ENCODE measurements around the gene DCUN1D1. TPM values are rescaled to one million over a fixed set of nuclear protein-coding genes. Genes with fewer than 3 reads are reported as not detected.

The DCUN1D1 gene
- total RNA-seq, 1 donor from 2014 or later, result 56.6 TPM

DNA sequence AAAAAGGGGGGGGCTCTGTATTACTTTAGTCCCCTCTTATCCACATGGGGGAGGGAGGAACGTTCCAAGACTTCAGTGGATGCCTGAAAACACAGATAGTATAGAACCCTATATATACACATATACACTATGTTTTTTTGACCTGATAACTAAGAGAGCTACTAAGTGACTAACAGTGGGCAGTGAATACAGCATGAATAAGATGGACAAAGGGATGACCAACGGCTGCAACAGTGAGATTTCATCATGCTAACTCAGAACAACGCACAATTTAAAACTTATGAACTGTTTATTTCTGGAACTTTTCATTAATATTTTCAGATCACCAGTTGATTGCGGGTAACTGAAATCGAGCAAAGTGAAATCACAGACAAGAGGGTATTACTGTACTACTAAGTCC is 7.3 kb downstream of the DCUN1D1 start:
- intact Hi-C loops (cut with micrococcal nuclease), result no loop called here

DNA sequence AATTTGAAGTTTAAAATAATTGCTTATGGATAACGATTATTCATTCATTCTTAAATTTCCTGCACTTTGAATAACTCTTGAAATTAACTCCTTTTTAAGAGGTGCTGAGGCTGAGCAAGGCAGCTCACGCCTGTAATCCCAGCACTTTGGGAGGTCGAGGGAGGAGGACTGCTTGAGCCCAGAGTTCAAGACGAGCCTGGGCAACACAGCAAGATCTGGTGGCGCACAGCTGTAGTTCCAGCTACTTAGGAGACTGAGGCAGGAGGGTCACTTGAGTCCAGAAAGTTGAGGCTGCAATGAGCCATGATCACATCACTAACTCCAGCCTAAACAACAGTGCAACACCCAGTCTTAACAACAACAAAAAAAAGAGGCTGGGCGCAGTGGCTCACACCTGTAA is 8.0 kb downstream of the DCUN1D1 start:
- intact Hi-C loops (cut with micrococcal nuclease), result no loop called here

DNA sequence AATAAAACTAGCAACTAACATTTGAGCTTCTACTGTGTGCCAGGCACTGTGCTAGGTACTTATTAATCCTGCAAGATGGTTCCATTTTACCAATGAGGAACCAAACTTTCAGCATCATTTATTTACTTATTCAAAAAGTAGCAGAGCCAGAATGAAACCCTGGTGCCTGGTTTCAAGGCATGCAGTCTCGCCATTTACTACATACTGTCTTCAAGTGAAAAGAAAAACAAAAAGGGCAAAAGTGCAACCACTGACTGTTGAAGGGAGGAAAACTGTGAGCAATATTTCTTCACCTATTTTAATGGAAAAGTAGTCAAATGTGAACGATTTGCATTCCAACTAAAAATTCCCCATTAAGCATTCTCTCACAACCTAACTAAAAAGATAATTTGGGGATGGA is 8.7 kb downstream of the DCUN1D1 start:
- intact Hi-C loops (cut with micrococcal nuclease), result no loop called here

DNA sequence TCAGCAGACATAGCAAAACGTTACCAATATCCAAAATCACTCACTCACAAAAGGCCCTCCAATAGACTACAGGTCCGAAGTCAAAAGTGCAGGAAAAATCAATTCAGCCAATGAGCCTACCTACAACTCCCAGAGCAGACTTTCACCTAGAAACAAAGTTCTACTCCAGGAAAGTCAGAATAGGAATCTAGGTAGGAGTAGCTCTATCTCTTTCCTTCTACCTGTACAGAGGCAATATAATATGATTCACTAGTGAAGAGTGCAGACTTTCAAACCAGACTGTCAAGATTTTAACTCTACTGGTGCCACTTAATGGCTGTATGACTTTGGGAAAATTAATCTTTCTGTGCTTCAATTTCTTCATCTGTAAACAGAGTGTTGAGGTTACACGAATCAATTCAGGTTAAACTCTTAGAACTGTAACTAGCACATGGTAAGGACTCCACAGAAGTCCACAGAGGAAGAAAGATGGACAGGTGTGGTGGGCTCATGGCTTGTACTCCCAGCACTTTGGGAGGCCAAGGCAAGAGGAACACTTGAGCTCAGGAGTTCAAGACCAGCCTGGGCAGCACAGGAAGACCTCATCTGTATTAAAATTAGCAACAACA is 9.4 kb downstream of the DCUN1D1 start:
- intact Hi-C loops (cut with micrococcal nuclease), result no loop called here

DNA sequence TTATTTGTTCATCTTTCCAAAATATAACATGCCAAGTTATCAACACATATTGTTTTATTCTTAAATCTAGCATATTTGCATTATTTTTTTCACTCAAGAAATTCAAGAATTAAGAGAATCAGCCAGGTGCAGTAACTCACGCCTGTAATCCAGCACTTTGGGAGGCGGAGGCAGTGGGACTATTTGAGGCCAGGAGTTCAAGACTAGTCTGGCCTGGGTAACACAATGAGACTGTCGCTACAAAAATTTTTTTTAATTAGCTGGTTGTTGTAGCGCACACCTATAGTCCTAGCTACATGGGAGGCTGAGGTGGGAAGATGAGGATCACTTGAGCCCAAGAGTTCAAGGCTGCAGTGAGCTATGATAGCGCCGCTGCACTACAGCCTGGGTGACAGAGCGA is 10.5 kb downstream of the DCUN1D1 start:
- intact Hi-C loops (cut with micrococcal nuclease), result no loop called here

DNA sequence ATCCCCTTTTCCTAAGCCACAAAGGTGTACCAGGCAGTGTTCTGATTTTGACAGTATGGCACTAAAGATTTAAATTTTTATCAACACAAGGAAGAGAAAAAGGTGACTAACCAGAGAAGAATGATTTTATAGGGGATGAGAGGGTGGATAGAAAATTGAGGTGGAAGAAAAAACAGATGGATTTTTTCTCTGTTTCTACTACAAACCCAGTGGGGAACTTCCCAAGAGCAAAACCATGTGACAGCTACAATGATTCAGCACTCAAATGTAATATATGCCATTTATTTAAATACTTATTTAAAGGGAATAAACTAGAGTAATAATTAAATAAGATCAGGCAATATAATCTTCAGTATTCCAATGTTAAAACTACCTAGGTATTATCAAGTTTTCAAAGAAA is 11.1 kb downstream of the DCUN1D1 start:
- intact Hi-C loops (cut with micrococcal nuclease), result no loop called here

DNA sequence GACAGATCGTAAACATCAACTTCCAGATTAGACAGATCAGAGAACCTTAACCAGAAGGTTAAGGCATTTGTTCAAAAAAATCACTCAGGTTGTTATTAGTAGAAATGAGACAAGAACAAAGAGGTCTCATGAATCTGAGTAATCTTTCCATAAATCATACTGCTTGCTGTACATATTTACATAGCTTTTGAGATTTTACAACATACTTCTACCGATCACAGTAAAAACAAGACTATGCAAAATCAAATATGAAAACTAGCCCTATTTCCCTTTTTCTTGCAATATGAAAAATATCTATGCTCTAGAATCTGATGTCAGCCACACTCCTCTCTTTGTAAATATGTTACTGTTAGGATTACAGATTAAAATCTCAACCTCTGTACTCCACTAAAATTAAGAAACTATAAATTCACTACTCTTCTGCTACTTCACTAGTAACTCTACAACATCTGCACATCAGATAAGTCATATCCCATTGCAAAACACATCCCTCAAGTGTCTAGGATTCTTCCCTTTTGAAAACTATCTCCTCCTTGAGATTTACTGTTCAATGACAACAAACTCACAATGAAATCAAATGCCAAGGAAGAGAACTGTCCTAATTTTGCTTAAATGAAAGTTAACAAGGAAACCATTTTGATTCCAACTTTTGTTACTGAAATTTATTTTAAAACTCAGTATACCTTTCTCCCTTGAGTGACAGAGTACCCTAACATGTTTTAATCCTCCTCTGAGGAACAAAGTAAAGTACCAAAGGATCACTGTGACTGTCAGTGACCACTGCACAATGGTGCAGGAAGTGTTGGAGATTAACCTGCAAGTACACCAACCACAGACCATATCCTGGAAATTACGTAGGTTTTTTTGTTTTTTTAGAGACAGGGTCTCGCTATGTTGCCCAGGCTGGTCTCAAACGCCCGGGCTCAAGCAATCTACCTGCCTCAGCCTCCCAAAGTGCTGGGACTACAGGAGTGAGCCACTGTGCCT is 12.8 kb downstream of the DCUN1D1 start:
- intact Hi-C loops (cut with micrococcal nuclease), result loop anchor here (2.0 kb wide), 1 partner anchor 13 kb away; the partner anchor contains the start of gene DCUN1D1

DNA sequence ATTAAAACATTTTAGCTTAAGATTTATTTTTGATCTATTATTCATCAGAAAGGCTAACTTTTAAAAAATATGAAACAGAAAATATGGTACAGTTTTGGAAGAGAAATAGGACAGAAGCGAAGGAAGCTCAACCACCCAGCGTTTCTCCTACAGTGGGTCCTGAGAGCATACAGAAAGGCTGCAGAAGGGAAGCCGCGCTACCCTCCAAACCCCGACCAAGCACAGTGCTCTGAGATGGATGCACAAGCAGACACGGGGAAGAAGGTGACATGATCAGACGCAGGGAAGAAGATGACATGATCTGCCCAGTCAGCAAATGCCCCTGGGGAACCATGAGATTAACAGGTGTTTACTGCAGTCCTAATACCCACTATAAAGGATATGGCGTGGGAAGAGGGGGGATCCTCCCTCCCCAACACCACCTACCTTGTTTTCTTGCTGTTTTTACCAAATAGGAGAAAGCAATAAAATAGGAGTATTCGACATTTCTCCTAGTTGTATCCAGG is 14.4 kb downstream of the DCUN1D1 start:
- intact Hi-C loops (cut with micrococcal nuclease), result loop anchor here (2.0 kb wide), 1 partner anchor 15 kb away; the partner anchor contains the start of gene DCUN1D1

DNA sequence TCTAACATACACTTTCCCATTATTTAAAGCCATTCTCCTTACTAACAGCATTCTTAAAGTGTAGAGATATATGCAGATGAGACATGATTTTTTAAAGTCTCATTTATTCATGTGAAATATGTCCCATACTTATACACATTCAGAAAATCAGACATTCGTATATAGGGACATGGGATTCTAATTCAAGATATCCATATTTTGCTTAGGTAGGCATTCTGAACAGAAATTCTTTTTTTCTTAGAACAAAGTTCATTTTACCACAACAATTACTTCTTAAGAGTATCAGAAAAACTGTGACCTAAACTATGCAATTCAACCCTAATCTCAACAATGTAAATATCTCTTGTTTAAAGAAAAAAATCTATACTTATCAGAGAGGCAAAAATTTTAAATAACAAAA is 16.2 kb downstream of the DCUN1D1 start:
- intact Hi-C loops (cut with micrococcal nuclease), result no loop called here

DNA sequence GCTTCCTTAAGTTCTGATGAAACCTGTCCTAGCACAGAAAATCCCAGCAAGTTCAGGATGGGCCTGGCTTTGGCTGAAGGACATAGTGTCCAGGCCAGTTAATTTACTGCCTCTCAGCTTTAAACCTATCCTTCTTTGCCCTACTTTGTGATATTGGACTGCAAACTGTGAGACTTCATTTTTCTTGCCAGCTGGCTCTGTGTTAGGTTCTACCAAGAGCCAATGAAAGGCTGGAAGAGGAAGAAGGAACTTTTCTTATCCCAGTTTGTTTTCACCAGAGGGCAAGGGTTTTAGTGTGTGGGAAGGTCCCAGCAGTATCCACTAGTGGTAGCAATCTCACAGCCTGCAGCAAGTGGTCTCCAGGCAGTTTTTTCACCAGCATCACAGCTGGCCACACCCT is 18.2 kb downstream of the DCUN1D1 start:
- intact Hi-C loops (cut with micrococcal nuclease), result no loop called here

DNA sequence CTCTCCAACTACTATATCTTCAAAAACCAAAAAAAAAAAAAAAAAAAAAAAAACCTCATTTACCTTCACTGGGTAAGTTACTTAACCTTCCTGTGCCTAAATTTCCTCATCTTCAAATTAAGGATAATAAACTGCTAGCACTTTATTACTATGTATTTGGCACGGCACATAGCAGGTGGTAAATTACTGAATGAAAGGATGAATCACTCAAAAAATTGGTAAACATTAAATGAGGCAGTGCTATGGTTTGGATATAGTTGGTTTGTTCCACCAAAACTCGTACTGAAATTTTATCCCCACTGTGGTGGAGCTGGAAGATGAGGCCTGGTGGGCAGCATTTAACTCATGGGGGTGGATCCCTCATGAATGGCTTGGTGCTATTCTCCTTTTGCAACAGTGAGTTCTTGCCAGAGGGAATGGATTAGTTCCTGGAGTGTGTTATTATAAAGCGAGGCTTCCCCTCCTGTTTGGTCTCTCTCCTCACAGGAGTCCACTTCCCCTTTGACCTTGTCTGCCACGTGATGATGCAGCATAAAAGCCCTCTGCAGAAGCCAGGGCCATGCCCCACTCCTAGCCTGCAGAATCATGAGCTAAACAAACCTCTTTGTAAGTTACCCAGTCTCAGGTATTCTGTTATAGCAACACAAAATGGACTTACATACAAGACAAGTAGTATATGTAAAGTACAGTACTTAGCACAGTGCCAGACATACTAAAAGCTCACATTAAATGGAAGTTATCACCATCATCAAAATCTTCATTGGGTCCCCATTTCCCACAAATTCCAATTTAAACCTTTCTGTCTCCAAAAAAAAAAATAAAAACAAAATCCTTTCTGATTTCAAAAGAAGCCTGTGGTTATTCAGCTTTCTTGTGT is 20.6 kb downstream of the DCUN1D1 start:
- intact Hi-C loops (cut with micrococcal nuclease), result no loop called here

DNA sequence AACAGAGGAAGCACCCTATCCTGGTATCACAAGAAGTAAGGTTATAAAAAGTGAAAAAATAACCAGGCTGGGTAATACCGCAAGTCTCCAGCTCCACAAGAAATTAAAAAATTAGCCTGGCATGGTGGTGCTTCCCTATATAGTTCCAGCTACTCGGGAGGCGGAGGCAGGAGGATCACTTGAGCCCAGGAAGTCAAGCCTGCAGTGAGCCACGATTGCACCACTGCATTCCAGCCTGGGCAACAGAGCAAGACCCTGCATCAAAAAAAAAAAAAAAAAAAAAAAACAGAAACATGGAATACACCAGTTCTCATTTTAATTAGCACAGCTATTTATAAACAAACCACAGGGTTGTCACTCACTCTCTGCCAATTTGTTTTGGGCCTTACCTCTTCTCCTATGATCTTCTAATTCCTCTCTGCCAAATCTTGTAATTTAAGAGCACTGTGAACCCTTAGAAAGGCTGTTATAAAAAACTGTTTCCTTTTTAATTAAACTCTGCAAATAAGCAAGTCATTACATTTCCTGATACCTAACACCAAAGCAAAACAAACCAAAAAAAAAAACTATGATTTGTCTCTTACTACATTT is 22.6 kb downstream of the DCUN1D1 start:
- intact Hi-C loops (cut with micrococcal nuclease), result no loop called here

DNA sequence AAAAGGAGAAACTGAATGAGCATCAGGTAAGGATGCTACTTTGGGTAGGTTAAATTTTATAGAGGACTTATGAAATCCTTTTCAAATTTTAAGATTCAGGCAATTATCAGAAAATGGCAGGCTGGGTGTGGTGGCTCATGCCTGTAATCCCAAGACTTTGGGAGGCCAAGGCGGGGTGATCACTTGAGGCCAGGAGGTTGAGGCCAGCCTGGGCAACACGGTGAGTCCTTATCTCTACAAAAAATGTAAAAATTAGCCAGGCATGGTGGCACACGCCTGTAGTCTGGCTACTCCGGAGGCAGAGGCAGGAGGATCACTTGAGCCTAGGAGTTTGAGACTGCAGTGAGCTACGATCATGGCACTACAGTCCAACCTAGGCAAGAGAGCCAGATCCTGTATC is 23.1 kb downstream of the DCUN1D1 start:
- intact Hi-C loops (cut with micrococcal nuclease), result no loop called here

DNA sequence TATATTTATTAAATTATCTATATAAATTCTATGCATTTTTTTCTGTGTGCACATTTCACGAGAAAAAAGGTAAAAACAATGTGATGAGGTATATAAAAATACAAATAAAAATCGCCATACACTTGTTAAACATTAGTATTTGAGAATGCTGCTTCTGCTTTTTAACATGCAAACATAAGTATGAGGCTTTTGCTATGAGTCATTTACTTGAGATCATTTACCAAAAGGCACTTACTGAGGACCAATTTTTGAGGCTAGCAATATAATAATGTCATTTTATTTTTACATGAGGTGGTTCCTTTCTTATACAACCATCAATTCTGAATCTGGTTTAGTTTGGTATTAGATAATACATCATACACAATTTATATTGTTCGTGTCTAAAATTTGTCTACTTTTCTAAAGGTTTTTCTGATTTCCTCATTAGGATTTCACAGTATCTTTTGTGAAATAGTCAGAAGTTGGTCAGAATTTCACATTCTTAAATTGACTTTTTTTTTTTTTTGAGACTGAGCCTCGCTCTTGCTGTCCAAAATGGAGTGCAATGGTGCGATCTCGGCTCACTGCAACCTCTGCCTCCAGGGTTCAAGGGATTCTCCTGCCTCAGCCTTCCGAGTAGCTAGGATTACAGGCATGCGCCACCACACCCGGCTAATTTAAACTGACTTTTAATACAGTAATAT is 25.6 kb downstream of the DCUN1D1 start:
- intact Hi-C loops (cut with micrococcal nuclease), result no loop called here

DNA sequence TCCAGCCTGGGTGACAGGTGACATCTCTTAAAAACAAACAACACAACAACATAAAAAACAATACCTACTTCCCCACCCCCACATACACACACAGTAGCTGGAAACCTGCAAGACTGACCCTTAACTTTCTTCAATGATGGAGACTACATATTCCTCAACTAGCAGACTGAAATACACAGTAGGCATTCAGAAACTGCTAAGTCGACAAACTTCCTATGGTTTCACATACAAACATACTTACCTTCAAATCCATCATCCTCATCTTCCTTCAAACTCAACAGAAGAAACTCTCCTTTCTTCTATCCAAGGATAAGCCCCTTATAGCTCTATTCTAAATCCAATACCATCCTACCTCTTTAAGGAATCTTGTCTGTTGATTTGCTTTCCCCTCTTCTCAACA is 30.6 kb downstream of the DCUN1D1 start:
- intact Hi-C loops (cut with micrococcal nuclease), result no loop called here

DNA sequence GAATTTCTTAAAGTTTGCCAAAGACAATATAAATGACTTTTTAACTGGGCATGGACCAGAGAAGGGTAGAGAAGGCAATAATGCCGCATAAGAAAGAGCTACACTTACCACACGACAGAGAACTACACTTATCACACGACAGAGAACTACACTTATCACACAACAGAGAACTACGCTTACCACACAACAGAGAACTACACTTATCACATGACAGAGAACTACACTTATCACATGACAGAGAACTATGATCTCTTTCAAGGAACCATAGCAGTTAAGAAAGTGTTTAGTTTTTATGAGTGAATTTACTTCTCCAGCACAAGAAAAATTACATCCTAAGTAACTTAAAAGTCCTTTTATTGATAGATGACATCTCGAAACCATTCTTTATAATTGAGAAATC is 32.0 kb downstream of the DCUN1D1 start:
- intact Hi-C loops (cut with micrococcal nuclease), result no loop called here

DNA sequence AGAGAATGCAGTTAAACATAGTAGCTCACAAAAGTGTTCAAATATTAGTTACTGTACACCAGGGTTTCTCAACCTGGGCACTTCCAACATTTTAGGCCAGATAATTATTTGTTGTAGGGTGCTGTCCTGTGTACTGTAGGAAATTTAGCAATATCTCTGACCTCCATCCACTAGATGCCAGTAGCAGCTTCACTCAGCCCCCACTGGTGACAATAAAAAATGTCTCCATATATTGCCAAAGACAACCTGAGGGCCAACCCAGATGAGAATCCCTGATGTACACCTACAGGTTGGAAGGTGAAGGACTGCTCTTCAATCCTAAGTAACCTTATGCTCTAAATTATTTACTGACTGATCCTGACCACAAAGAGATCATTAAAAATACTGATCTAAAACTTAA is 32.5 kb downstream of the DCUN1D1 start:
- intact Hi-C loops (cut with micrococcal nuclease), result no loop called here

DNA sequence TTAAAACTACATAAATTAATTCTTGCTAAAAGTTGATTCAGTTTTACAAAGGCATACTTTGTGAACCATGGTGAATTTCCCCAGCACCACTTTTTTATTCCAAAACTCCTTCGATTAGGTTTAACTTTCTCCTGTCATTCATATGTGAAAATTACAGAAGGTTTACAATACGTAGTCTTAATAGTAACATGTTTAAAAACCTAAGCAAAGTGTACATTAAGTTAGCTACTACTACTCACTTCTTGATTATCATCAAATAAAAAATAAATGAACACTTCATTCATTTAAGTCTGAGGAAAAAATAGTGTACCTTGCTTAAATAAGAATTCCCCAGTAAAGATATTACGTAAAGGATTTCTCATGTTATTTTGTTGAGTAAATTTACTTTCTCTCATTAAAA is 38.6 kb downstream of the DCUN1D1 start:
- intact Hi-C loops (cut with micrococcal nuclease), result no loop called here

DNA sequence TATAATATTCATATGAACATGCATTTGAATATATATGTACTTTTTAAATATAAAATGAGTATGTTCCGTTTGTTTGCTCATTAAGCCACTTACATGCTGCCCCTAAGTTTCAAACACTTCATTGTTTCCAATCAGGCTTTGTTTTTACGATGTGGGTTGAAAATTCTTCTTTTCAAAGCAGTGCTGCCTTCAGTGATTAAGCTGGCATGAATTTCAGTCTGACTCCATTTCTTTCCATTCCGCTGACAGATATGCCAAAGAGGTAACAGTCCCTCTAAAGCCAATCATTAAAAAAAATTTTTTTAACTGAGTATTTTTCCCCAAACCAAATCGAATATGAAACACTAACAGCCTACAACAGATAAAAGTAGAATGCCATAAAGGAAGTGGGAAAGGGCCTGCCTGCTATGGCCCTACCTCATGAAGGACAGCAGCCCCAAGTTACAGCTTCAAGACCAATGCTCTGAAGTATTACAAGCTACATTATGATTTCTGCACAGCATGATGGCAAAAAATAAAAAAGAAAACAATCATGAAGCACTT is 40.0 kb downstream of the DCUN1D1 start:
- intact Hi-C loops (cut with micrococcal nuclease), result no loop called here

All from T-helper 2 cell treated with Interferon-gamma antibody and Interleukin-4, amounts not matched to agents 100 ng/mL and 5 ng/mL, for 36 hours (primary cell).